Neural crest cell (in vitro differentiated cells): ENCODE results near the gene CMPK1. TPM values are rescaled to one million over a fixed set of nuclear protein-coding genes. Genes with fewer than 3 reads are reported as not detected.

Source experiments
- DNase-seq: peaks from one replicate; pipeline ENCODE4 v3.0.0; 2021; ENCODE audit warnings: low read depth, mixed read lengths, low spot score
- H3K27ac Mint-ChIP-seq: one replicate; pipeline ENCODE4 v1.8.0; 2021; ENCODE audit warnings: mild to moderate bottlenecking, mixed read lengths; ENCODE audit not compliant: unreplicated experiment
- H3K27me3 Mint-ChIP-seq: 2 replicates; pipeline ENCODE4 v1.8.0; 2021; ENCODE audit warnings: low read depth, mild to moderate bottlenecking, mixed read lengths
- H3K36me3 Mint-ChIP-seq: 2 replicates; pipeline ENCODE4 v1.8.0; 2021; ENCODE audit warnings: low read depth, mild to moderate bottlenecking, mixed read lengths
- H3K4me1 Mint-ChIP-seq: 2 replicates; pipeline ENCODE4 v1.8.0; 2021; ENCODE audit warnings: mixed read lengths
- H3K4me3 Mint-ChIP-seq: one replicate; pipeline ENCODE4 v1.8.0; 2021; ENCODE audit warnings: mild to moderate bottlenecking, mixed read lengths
- H3K9me3 Mint-ChIP-seq: 2 replicates; pipeline ENCODE4 v1.8.0; 2021; ENCODE audit warnings: mixed read lengths
- CTCF ChIP-seq: fragments of 200-600 bp; sonication (generic); conservative IDR thresholded peaks from 2 replicates; pipeline ENCODE4 v1.5.0; 2021; ENCODE audit warnings: antibody characterized with exemption, mild to moderate bottlenecking
- total RNA-seq: library from RNA; stranded (reverse); gene quantifications from 2 replicates; pipeline ENCODE4 v1.2.1, GENCODE V29; 2021

The CMPK1 gene
- total RNA-seq, 1 donor from 2014 or later, result 59.3 TPM

- H3K4me1 Mint-ChIP-seq, result peaks cover 4% of the 10 kb centered on the region
- H3K9me3 Mint-ChIP-seq, result no peaks in the 10 kb centered on the region
- DNase-seq, result no peak
- no peaks in the 10 kb centered on the region for H3K36me3 Mint-ChIP-seq
- TF ChIP-seq CTCF, result no peak
- H3K4me3 Mint-ChIP-seq, result peak overlapping the region; percentile 18
- no peaks in the 10 kb centered on the region for H3K27me3 Mint-ChIP-seq
- H3K27ac Mint-ChIP-seq, result no peak overlapping the region
These were observed 8.1 kb upstream of the CMPK1 start for GRCh38 chr1:47325528-47325927.

DNA sequence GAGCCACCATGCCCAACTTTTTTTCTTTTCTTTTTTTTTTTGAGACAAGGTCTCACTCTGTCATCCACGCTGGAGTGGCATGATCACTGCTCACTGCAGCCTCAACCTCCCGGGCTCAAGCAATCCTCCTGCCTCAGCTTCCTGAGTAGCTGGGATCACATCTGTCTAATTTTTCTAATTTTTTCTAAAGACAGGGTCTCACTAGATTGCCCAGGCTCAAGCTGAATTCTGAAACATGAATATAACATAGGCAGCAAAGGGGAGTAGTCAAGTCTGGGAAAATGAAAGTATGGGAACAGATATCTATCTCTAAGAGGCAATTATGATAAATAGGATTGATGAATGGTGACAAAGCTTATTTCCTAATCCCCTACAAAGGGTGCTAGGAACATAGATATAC, 7.3 kb upstream of the CMPK1 start:
- Mint-ChIP-seq H3K36me3 (no peaks in the 10 kb centered on the region), H3K9me3 (no peaks in the 10 kb centered on the region), H3K4me1 (peaks cover 4% of the 10 kb centered on the region), H3K27me3 (no peaks in the 10 kb centered on the region), H3K27ac (no peak overlapping the region), H3K4me3 (no peak overlapping the region)
- no peak for TF ChIP-seq CTCF
- no peak for DNase-seq

DNA sequence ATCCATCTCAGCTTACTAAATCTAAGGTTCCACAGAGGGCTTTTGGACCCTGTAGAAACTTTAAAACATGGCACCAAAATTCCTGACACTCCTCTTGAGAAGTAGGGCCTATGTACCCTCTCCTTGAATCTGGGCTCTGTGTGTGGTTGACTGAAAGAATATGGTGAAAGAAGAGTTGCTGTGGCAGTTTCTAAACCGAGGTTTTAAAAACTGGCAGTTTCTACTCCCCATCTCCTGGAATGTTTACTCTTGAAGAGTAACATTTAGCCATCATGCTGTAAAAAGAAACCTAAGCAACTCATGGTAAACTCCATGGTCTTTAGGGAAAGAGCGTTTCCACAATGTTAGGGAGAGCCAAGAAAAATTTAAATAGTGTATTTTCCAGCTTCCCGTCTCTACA, 4.6 kb upstream of the CMPK1 start:
- Mint-ChIP-seq H3K36me3 (no peaks in the 10 kb centered on the region), H3K4me1 (no peaks in the 10 kb centered on the region), H3K9me3 (no peaks in the 10 kb centered on the region), H3K4me3 (no peak overlapping the region), H3K27ac (no peak overlapping the region), H3K27me3 (no peaks in the 10 kb centered on the region)
- no peak for DNase-seq
- no peak for TF ChIP-seq CTCF

- Mint-ChIP-seq H3K27me3 (no peaks in the 10 kb centered on the region), H3K36me3 (no peaks in the 10 kb centered on the region), H3K4me1 (peaks cover 8% of the 10 kb centered on the region), H3K4me3 (no peak overlapping the region), H3K9me3 (no peaks in the 10 kb centered on the region), H3K27ac (no peak overlapping the region)
- DNase-seq, result no peak
- TF ChIP-seq CTCF, result no peak
These were observed 3.4 kb upstream of the CMPK1 start for GRCh38 chr1:47330212-47330611.

DNA sequence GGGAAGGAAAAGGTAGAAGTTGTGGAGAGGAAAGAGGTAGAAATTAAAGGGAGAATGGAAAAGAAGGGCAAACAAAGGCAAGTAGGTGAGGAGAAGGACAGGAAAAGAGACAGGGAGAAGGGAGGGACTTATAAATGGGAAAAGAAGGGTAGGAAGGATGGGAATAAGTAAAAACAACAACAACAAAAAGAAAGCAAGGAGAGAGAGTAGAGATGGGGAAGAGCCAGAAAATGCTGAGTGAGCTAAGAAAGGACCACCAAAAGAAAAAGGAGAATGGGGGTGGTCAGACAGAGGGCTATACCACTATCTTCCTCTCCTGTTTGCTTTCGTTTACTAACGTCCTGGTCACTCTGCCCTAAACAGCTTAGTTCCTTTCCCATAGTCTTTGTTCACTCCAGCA, 1.7 kb upstream of the CMPK1 start:
- TF ChIP-seq CTCF, result no peak
- H3K9me3 Mint-ChIP-seq, result no peaks in the 10 kb centered on the region
- no peak for DNase-seq
- no peak overlapping the region for H3K27ac Mint-ChIP-seq
- no peaks in the 10 kb centered on the region for H3K27me3 Mint-ChIP-seq
- no peaks in the 10 kb centered on the region for H3K36me3 Mint-ChIP-seq
- H3K4me3 Mint-ChIP-seq, result no peak overlapping the region
- peaks cover 16% of the 10 kb centered on the region for H3K4me1 Mint-ChIP-seq
